PC-9 (cell line): Measurements from ENCODE around the gene LRATD1. TPM values are rescaled to one million over a fixed set of nuclear protein-coding genes. Genes with fewer than 3 reads are reported as not detected.

ENCODE experiments used
- BruUV-seq: library from RNA; stranded (reverse); fragments of 400-500 nt; replicated peaks from 2 replicates; lab custom pipeline; 2021; lab: Mats Ljungman, UMichigan
- CTCF ChIA-PET: fragments of 300-600 bp; sonication (Branson Sonifier 250); formaldehyde crosslinking; loops from one replicate; lab custom pipeline; 2022; ENCODE audit warnings: antibody characterized with exemption; lab: Charles Lee
- POLR2A ChIA-PET: fragments of 300-600 bp; sonication (Branson Sonifier 250); formaldehyde crosslinking; loops from one replicate; lab custom pipeline; 2022; ENCODE audit warnings: antibody characterized with exemption; ENCODE audit not compliant: unreplicated experiment; lab: Charles Lee
- DNase-seq, 2 experiments: peaks; one replicate each; pipeline versions ENCODE4 v3.0.0 to v3.0.0-alpha.2; 2015 to 2022; ENCODE audit warnings: mixed read lengths in 1 of 2
- H2AFZ ChIP-seq: fragments of 200-600 bp; sonication (generic); 2 replicates; pipeline ENCODE4 v1.8.1; 2017; ENCODE audit warnings: antibody characterized with exemption
- H3F3A ChIP-seq: fragments of 200-600 bp; sonication (generic); 2 replicates; pipeline ENCODE4 v1.8.1; 2017; ENCODE audit warnings: antibody characterized with exemption, mild to moderate bottlenecking, low read depth; ENCODE audit not compliant: insufficient read depth
- H3K27ac ChIP-seq: fragments of 200-600 bp; sonication (generic); 2 replicates; pipeline ENCODE4 v1.6.1; 2016; ENCODE audit warnings: mixed run types
- H3K27me3 ChIP-seq: fragments of 200-600 bp; sonication (generic); 2 replicates; pipeline ENCODE4 v1.6.1; 2016; ENCODE audit warnings: low read depth, mixed run types; ENCODE audit not compliant: insufficient read depth
- H3K36me3 ChIP-seq: fragments of 200-600 bp; sonication (generic); 2 replicates; pipeline ENCODE4 v1.6.1; 2016; ENCODE audit warnings: low read depth, mixed run types
- H3K4me1 ChIP-seq: fragments of 200-600 bp; sonication (generic); replicated peaks from 2 replicates; pipeline ENCODE4 v1.6.1; 2016; ENCODE audit warnings: mixed run types; ENCODE audit not compliant: insufficient read depth
- H3K4me2 ChIP-seq: fragments of 200-600 bp; sonication (generic); 2 replicates; pipeline ENCODE4 v1.6.1; 2017; ENCODE audit warnings: mixed run types
- H3K4me3 ChIP-seq: fragments of 200-600 bp; sonication (generic); 2 replicates; pipeline ENCODE4 v1.6.1; 2016; ENCODE audit warnings: mixed run types
- H3K79me2 ChIP-seq: fragments of 200-600 bp; sonication (generic); 2 replicates; pipeline ENCODE4 v1.6.1; 2017; ENCODE audit warnings: low read depth, mixed run types
- H3K9me2 ChIP-seq: fragments of 200-600 bp; sonication (generic); 2 replicates; pipeline ENCODE4 v1.8.1; 2017; ENCODE audit warnings: mild to moderate bottlenecking; ENCODE audit not compliant: insufficient read depth
- H3K9me3 ChIP-seq: fragments of 200-600 bp; sonication (generic); 2 replicates; pipeline ENCODE4 v1.8.1; 2016; ENCODE audit warnings: low read depth; ENCODE audit not compliant: insufficient read depth
- H4K20me1 ChIP-seq: fragments of 200-600 bp; sonication (generic); 2 replicates; pipeline ENCODE4 v1.8.1; 2017; ENCODE audit not compliant: insufficient read depth
- CTCF ChIP-seq: fragments of 200-600 bp; sonication (generic); conservative IDR thresholded peaks from 2 replicates; pipeline ENCODE4 v1.6.1; 2017; ENCODE audit warnings: mixed run types, antibody characterized with exemption, mild to moderate bottlenecking, moderate library complexity
- EZH2 ChIP-seq: fragments of 200-600 bp; sonication (generic); IDR thresholded peaks from 2 replicates; pipeline ENCODE4 v1.8.0; 2017; ENCODE audit warnings: antibody characterized with exemption, low read depth
- intact Hi-C: fragments of 100-400 bp; cut with micrococcal nuclease; formaldehyde crosslinking; loops from one replicate; pipeline ENCODE4 v1.10.0; 2022; ENCODE audit not compliant: unreplicated experiment
- total RNA-seq: library from RNA; stranded (reverse); gene quantifications from 2 replicates; pipeline ENCODE4 v1.2.3, GENCODE V29; 2021

The LRATD1 gene
- total RNA-seq, 1 experiment from 2014 or later, result 3.8 TPM

GRCh38 chr2:14642499-14642898, 10.0 kb downstream of the LRATD1 start:
- no TSS peak for BruUV-seq
- no peaks in the 10 kb centered on the region for H3K36me3 ChIP-seq
- no peak overlapping the region for H2AFZ ChIP-seq
- no peaks in the 10 kb centered on the region for H4K20me1 ChIP-seq
- H3K9me3 ChIP-seq, result no peaks in the 10 kb centered on the region
- CTCF ChIA-PET, result interaction anchor here (0.6 kb wide), 1 partner anchor 599 kb away, joined by 3 read pairs; no protein-coding TSS in a partner anchor
- H3K4me1 ChIP-seq, result no peaks in the 10 kb centered on the region
- H3K9me2 ChIP-seq, result no peaks in the 10 kb centered on the region
- POLR2A ChIA-PET, result no interaction called here
- H3K4me2 ChIP-seq, result no peak overlapping the region
- intact Hi-C loops, result no loop called here
- no peaks in the 10 kb centered on the region for H3K27me3 ChIP-seq
- no peaks in the 10 kb centered on the region for H3K79me2 ChIP-seq
- no peak for DNase-seq
- no peaks in the 10 kb centered on the region for H3F3A ChIP-seq
- H3K27ac ChIP-seq, result no peak overlapping the region
- TF ChIP-seq CTCF (0 out of 2 replicates have a peak, but pooled peaks have one; percentile 20), EZH2 (no peak)
- H3K4me3 ChIP-seq, result no peak overlapping the region

- Histone ChIP-seq H3K9me2 (no peaks in the 10 kb centered on the region; the same call in 1 of the 2 replicates), H3K27ac (no peak overlapping the region), H3K27me3 (no peaks in the 10 kb centered on the region), H3K4me3 (no peak overlapping the region), H4K20me1 (no peaks in the 10 kb centered on the region), H3K4me2 (no peak overlapping the region), H3K4me1 (no peaks in the 10 kb centered on the region), H3K9me3 (no peaks in the 10 kb centered on the region), H3F3A (no peaks in the 10 kb centered on the region), H3K79me2 (no peaks in the 10 kb centered on the region), H3K36me3 (no peaks in the 10 kb centered on the region), H2AFZ (no peak overlapping the region)
- no TSS peak for BruUV-seq
- POLR2A ChIA-PET, result no interaction called here
- DNase-seq, result no peak
- no peak for TF ChIP-seq CTCF
- TF ChIP-seq EZH2, result no peak
- intact Hi-C loops, result no loop called here
- CTCF ChIA-PET, result no interaction called here
Observed at GRCh38 chr2:14647714-14648113, 15.2 kb downstream of the LRATD1 start.

GRCh38 chr2:14650066-14650465, 17.5 kb downstream of the LRATD1 start:
- Histone ChIP-seq H3K4me3 (no peak overlapping the region), H3K9me3 (no peaks in the 10 kb centered on the region), H3F3A (no peaks in the 10 kb centered on the region), H3K27me3 (no peaks in the 10 kb centered on the region), H3K4me2 (no peak overlapping the region), H3K4me1 (no peaks in the 10 kb centered on the region), H3K27ac (no peak overlapping the region), H2AFZ (no peak overlapping the region), H3K79me2 (no peaks in the 10 kb centered on the region), H3K9me2 (no peaks in the 10 kb centered on the region; the same call in 1 of the 2 replicates), H4K20me1 (no peaks in the 10 kb centered on the region), H3K36me3 (no peaks in the 10 kb centered on the region)
- TF ChIP-seq CTCF, result no peak
- no peak for TF ChIP-seq EZH2
- intact Hi-C loops, result no loop called here
- no peak for DNase-seq
- ChIA-PET CTCF (no interaction called here), POLR2A (interaction anchor here (0.7 kb wide), 1 partner anchor 199 kb away, joined by 5 read pairs; no protein-coding TSS in a partner anchor)
- no TSS peak for BruUV-seq
